ENCODE measurements around the gene TMEM272.
A peak's percentile ranks its signal among the peaks of the same experiment; 100 is the strongest.

The TMEM272 gene

GRCh38 chr13:51804295-51805172, 40.4 kb downstream of the TMEM272 start:
- DNase-seq (ENCODE audit: low spot score), result no peak

DNA sequence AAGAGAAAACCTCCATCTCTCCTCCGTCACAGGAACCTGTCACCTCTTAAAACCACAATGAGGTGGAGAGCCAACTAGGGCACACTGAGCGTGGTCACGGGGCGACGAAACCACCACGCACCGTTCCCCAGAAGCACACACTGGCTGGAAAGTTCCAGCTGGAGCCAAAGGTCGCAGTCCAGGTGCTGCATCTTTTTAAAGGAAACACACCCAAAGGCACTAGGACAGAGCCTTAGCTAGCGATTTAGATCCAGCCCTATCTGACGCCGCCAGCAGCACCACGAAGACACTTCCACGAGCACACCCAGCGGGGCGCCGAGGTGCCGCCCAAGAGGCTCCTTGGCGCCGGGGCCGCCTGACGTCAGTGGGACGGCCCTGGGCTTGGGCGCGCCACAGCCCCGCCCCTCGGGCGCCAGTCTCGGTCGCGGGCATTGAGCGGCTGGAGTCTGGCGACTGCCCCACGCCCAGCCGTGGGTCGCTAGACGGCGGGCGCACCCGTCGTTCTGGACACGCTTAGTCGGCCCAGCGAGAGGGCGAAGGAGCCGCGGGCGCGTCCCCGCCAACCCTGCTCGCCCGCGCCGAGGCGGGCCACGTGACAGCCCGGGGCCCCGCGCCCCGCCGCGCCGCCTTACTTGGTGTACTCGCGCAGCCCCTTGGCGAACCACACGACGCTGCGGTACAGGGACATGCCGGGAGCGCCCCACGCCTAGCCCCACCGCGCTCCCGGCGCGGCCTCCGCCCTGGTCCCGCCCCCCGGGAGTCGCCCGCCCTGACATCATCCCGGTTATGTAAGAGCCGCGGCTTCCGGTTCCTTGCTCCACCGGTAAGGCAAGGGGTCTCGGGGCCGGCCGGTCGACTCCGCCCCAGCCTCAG, 41.3 kb downstream of the TMEM272 start, which contains the start of gene DHRS12:
Gene DHRS12 (minus strand): TSS at position 742 of the 873 bp plus-strand sequence. CDS start 4,504 bp downstream, outside the sequence.
- DNase-seq (ENCODE audit: low spot score), result peak; percentile 93

DNA sequence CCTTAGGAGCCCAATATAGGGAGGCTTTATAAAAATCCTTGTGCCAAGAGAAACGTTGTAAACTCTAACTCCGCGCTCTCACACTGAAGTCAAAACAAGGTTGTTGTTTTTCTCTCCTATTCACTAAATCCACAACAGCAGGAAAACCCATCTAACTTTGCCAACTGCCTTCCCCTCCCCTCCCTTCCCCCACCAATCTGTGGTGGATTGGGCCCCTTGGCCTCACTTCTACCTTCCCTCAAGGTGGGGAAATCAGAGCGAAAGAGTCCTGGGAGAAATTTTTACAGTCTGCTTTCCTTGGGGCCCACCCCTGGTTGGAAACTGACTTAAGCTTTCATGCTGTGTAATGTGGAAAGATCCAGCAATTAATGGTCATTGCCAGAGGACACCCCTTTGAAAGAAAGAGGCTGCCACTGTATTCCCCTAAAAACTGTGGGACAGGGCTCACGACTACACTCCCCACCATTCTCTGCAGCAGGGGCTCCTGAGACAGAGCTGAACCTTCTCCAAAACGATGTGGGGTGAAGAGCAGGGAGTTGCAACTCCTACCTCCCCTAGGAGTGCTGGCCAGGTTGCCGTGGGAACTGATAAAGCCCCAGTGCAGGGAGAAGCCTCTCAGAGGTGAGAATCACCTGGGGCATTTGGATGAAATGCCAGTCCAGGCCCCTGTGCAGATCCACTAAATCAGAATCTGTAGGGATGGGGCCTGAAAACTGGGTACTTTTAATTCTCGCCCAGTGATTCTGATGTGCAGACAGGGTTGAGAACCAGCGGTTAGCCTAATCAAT, 42.2 kb downstream of the TMEM272 start:
- no peak for DNase-seq (ENCODE audit: low spot score)

- DNase-seq (ENCODE audit: low spot score), result no peak
Measured at GRCh38 chr13:51801631-51802099, 43.3 kb downstream of the TMEM272 start.

DNA sequence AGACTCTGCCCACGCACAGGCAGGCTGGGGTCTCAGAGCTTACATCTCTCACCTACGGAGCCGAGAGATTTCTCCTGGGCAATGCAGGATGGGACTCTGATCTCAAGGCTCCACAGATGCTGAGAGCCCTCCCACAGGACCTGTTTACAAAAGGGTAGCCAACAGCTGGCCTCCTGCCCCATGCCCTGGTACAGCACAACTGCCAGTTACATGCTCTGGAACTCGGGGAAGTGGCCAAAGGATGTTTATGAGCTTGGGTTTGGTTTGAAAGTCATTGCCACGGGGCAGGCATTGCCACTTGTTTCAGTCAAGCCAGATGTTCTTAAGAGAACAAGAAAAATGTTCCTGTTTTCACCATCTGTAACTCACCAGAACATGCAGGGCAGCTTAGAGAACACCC, 44.5 kb downstream of the TMEM272 start:
- DNase-seq (ENCODE audit: low spot score), result no peak

DNA sequence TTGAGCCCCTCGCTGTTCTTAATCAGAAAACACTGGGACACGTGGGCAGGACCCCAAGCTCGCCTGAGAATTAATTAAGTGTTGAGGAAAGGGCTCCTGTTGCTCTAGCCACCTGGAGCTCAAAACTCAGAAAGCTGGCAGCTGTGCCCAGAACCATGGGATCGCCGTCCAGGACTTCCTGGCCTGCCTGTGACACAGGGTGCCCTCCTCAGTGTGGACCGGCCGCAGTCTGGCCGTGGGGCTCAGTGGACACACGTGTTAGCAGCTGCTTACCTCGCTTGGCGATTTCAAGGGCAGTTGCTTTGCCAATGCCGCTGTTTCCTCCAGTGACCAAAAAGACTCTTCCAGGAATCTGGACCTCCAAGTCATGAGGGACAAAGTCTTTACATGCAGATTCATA, 45.7 kb downstream of the TMEM272 start:
- no peak for DNase-seq (ENCODE audit: low spot score)

DNA sequence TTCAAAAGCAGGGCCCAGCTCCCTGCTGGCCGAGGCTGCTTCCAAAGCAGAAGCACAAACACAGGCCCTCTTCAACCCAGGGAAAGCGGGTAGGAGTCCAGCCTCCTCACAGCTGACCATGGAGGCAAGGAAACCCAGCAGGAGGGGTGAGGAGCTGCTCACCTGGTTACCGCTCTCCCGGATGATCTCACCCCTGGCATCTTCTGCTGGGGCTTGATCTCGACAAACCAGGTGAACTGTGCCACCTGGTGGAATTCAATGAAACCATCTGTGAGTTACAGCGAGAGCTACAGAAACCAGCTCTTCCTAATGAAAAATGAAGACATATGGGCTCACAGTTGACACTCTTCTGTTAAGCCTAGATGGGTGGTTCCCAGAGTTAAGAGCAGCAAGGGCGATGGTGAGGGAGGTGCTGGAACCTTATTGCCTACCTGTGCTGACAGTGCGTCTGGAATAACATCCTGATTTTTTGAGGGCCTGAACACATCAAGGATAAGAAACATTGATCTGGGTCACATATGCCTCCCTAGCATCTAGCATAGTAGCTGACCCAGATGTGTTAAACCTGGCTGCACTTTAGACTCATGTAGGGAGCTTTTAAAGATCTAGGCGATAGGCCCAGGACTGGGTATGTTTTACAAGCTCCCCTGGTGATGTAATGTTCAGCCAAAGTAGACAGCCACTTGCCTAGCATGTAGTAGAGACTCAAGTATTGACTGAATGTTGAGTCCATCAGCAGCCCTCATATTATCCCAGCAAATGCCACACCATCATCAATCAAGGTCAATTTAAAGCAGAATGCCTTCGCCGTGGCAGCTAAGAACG, 47.1 kb downstream of the TMEM272 start:
- peak; percentile 59 for DNase-seq (ENCODE audit: low spot score)

DNA sequence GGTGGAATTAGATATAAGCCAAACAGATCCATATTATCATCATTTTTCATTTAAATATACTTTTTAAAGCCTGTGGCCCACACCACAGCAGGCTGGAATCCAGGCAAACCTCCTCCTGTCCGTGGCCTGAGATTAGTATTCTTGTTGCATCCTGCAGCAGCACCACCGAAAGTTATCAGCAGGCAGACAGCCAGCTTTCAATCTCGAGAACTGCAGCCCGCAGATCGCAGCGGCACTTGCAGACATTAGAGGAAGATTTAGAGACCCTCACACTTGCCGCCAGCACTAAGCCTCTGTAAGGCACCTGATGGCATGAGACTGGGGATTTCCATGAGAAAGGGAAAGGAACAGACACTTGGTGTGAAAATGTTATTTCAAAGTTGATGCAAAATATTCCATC, 48.4 kb downstream of the TMEM272 start:
- no peak for DNase-seq (ENCODE audit: low spot score)

- DNase-seq (ENCODE audit: low spot score), result no peak
Measured at GRCh38 chr13:51795419-51795818, 49.6 kb downstream of the TMEM272 start.

DNA sequence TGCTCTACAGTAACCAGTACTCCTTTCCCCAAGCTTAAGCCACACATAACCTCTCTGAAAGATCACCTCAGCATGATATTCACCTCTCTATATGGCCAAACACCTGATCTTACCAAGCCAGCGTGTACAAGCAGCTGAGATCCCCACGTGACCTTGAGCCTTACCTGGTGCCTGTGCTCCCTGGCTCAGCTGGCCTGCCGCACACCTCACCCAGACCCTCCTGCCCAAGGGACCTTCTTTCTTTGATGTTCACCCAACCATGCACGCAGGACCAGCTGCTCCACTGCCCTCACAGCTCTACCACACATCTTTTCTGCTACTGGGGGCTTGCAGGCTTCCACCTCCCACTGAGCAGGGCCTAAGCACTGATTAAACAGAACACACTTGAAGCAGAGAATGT, 50.0 kb downstream of the TMEM272 start:
- no peak for DNase-seq (ENCODE audit: low spot score)

- peak; percentile 75 for DNase-seq (ENCODE audit: low spot score)
Measured at GRCh38 chr13:51793570-51794271, 51.3 kb downstream of the TMEM272 start.

DNA sequence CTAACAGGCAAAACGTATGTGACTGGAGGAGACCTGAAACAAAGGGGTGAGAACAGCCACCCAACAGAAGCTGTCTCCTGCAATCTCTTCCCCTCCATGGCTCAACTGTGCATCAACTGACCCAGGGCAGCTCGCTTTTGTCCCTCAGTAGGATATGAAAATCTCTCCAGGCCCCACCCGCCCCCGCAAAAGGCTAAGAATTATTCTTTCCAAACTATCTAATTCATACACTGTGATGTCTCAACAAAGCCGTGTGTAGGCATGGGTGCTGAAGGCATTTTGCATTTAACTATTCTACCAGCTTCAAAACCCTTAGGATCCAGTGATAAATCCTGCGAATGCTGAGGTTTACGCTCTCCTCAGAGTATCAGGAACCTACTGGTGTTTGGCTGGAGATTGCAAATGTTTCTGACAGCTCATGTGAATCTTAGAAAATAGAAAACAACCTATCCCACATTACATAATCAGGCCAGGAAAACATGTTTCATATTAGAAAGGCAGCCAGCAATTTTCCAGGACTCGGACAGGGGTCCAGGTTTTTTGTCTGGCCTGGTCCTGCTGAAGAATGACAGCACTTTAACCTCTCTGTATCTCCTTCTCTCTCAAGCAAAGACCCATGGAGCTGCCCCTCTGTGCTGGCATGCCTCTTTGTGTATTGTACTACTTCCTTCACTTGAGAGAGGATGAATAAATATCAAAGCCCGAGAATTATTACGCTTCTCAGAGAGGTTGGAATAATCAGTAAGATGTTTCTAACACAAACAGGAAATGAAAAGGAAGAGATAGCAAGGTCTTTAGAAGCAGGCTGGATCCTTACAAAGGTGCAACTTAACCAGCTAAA, 58.3 kb downstream of the TMEM272 start:
- no peak for DNase-seq (ENCODE audit: low spot score)

DNA sequence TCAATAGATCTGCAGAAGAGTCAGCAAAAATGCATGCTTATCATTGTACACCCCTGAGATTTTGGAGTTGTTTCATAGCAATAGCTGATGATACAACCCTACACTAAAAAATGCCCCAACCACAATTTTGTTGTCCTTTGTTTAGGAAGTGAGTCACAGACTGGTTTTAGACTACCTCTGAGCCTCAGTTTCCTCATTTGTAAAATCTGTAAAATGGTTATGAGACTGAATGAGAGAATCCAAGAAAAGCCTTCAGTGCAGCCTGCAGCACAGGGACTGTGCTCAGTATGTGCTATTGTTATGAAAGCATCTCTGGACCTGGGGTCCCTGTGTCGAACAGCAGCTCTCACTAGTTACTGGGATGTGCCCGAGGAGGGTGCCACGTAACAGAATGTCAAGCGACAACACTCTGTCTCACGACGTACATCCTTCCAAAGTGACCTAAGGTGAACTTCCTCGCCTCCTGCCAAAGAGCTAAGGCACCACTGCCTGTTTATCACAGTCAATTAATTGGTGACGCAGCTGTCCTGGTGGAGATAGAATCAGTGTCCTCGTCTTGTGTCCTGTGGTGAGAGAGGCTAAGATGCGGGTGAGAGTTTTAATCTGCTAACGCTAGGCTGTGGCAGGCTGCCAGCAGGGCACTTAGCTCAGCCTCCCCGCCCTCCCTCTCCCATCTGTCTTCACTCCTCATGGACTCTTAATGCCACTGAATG, 59.1 kb downstream of the TMEM272 start:
- DNase-seq (ENCODE audit: low spot score), result peak; percentile 75

DNA sequence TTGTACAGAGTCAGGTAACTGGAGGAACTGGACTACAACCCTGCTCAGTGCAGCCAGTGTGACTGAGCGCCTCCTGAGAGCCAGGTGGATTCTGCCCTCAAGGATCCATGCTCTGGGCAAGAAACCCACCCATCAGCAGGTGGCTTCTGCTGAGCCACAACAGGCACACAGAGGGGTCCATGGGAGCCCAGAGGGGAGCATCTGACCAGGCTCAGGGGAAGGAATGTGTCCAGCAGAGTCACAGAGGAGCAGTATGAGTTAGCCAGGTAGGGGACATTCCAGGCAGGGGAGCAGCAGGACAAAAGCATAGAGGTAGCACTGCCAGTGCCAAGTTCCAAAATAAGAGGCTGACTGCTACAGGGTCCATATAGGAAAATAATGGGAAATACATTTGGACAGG, 60.9 kb downstream of the TMEM272 start:
- DNase-seq (ENCODE audit: low spot score), result no peak

DNA sequence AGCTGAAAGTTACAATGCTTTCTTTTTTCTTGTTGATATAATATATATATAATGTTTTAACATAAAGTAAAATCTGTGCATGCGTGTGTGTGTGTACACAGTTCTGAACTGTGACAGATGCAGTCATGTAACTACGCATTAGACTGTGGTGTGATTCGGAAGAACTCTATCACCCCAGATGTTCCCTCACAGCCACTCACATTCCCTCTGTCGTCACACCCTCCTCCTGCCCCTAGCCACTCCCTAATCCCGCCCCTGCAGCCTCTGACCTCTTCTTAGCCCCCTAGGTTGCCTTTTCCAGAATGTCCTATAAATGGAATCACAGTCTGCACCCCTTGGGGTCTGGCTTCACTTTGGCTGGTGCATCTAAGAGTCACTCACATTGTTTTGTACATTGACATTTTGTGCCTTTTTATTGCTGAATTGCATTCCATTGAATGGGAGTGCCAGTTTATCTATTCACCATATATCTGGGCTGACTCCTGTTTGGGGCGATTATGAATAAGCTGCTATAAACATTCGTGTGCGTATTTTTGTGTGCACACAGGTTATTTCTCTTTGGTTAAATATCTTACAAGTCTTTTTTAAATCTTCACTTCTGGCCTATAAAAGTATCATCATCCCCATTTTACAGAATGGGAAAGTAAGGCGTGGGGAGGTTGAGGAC, 61.4 kb downstream of the TMEM272 start:
- DNase-seq (ENCODE audit: low spot score), result no peak

DNA sequence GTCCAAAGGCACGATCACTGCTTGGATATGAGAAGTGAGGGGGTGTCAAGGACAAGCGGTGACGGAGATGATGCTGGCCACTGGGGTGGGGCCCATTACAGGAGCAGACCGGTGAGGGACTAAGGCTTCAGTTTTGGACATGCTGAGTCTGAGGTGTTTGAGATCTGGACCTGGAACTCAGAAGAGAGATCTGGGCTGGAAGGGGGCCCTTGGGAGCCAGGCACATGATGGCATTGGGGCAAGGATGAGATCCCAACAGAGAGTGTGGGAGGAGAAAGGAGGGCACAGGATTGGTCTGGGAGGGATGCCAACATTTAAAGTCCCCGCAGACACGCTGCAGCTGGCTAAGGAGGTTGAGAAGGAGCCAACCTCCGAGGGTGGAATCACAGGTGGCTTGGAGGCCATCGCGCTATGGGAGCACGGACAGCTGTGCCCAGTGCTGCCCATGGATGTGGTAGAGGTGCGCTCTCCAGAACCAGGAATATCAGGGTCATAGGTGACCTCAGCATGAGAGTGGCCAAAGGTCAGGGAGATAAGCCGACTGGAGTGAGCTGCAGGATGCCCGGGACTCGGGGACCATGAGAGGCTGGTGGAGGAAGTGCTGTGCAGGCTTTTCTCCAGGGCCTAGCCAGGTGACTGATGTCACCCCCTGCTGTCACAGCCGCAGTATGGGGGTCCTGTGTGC, 62.8 kb downstream of the TMEM272 start:
- DNase-seq (ENCODE audit: low spot score), result no peak

DNA sequence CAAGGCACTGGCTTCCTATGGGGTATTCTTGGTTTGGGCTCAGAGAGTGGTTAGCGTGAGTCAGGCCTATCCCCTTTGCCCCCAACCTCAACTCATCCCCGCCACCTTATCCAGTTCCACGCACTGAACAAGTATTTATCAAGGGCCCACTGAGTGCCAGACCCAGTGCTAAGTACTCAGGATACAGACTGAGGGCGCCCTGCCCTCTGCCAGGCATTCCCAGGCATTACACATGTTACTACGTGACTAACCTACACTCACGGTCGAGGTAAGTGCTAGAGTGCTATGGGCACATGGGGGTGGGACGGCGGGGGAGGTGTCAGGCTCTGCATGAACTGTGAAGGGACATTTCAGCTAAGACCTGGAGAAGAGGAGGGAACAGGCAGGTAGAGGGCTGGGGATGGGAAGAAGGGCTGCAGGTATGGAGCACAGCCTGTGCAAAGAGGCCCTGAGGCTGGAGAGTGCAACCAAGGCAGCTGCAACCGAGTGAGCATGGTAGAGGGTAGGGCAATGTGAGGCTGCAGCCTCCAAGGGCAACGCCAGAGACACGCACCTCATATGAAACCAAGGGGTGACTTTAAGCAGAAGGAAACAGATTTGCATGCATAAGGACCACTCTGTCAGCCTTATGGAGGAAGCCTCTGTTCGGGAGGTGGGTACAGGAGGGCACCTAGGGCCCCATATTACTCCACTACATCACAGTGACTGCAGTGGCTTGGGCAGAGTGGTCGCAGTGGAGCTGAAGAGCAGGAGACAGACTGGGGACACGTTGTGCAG, 63.5 kb downstream of the TMEM272 start:
- DNase-seq (ENCODE audit: low spot score), result no peak

Data from hematopoietic multipotent progenitor cell treated with erythropoietin and hydrocortisone succinate and interleukin-3 and kit ligand, for 15 days (in vitro differentiated cells).